ENCODE measurements around the gene ZNF892.
"Not testable (repeated sequence)": the region's sequence is repeated elsewhere in the genome, so short reads cannot be mapped to it uniquely, and the experiment has no call there.

Gene ZNF892

DNA sequence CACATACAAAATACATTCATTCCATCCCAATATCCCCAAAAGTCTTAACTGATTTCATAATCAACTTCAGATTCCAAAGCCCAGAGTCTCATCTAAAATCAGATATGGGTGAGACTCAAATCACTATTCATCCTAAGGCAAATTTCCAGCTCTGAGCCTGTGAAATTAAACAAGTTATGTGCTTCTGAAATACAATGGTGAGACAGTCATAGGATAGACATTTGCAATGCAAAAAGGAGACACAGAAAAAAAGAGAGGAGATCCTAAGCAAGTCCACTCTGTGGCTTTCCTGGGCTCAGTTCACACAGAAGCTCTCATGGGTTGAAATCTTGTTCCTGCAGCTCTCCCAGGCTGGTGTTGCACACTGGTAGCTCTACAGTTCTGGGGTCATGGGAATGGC is 18.3 kb downstream of the ZNF892 start:
- no peak for DNase-seq (ENCODE audit: low read depth, low spot score)

GRCh38 chr2:95231723-95232122 is 24.4 kb downstream of the ZNF892 start:
- DNase-seq (ENCODE audit: low read depth, low spot score): no peak

DNA sequence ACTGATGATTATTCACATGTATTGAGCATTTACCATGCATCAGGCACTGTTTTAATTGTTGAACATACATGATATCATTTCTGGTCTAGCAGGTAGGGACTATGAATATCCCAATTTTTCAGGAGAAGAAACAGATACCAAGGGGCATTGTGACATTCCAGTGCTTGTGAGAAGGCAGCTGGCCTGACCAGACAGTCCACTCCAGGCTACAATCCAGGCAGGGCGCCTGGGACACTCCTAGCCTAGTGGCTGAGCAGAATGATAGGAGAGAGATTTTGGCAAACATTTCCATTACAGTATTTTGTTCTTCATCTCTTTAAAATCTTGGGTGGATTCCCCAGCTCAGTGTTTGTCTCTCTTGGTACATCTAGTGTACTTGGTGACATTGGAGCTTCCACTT is 24.9 kb downstream of the ZNF892 start:
- no peak for DNase-seq (ENCODE audit: low read depth, low spot score)

DNA sequence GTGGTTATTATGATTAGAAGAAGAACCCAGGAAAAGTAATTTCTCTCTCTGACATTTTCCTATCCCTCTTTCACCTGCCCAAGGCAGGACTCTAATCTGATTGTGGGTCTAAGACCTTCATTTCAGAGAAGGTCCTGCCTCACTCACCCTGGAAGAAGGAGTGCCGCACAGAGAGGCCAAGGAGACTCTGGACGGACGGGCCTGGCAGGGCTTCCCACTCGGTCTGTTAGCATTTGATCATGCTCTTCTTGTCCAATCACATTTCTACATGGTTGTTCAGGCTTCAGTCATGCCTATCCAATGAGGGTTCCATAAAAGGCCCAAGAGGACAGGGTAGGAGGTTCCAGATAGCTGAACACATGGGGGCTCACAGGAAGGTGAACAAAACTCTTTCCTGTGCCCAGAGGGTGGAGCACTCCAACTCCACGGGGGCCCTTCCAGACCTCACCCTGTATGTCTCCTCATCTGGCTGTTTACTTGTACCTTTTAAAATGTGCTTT is 27.0 kb downstream of the ZNF892 start:
- DNase-seq (ENCODE audit: low read depth, low spot score): no peak

- DNase-seq (ENCODE audit: low read depth, low spot score): no peak
Measured at GRCh38 chr2:95234816-95235215, 27.5 kb downstream of the ZNF892 start.

GRCh38 chr2:95238131-95238530 is 30.8 kb downstream of the ZNF892 start:
- no peak for DNase-seq (ENCODE audit: low read depth, low spot score)

DNA sequence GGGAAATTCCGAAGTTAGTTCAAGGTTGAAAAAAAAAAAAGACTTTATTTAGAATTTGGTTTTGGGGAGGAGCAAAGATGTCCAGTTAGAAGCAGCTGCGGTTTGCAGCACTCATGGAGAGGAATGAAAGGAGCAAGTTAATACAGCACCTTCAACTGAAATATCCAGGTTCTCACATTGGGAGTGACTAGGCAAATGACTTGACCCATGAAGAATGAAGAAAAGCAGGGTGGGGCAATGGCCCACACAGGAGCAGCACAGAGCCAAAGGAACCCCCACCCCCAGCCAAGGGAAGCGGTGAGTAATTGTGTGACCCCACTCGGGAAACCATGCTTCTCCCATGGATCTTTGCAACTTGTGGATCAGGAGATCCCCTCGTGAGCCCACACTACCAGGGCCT is 32.8 kb downstream of the ZNF892 start:
- no peak for DNase-seq (ENCODE audit: low read depth, low spot score)

DNA sequence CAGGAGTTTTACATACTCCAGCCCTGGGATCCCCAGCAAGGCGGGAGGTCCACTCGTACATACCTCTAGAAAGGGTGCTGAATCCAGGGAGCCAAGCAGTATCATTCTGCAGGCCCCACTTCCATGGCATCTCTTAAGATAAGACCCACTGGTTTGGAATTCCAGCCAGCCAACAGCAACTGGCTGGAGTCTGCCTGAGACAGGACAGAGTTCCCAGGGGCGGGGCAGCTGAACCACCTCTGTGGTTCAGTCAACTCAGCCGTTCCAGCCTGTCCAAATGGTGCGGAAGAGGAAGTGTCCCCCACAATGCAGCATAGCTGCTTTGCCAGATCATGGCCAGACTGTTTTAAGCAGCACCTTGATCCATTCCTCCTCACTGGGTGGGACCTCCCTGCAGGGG is 33.2 kb downstream of the ZNF892 start:
- DNase-seq (ENCODE audit: low read depth, low spot score): no peak

GRCh38 chr2:95242084-95242483 is 34.8 kb downstream of the ZNF892 start:
- not testable (repeated sequence) for DNase-seq (ENCODE audit: low read depth, low spot score)

Data from activated naive CD8-positive, alpha-beta T cell treated with anti-CD3 and anti-CD28 coated beads, Interleukin-2, amount 50 U/mL, for 16 hours (primary cell).